ENCODE measurements around the gene TMF1. TPM values are rescaled to one million over a fixed set of nuclear protein-coding genes. Genes with fewer than 3 reads are reported as not detected.

Gene TMF1
- total and polyA plus RNA-seq, 10 of the 15 experiments (the other 5 are each of a cell fraction or from before 2014, with no cell fraction given): 7.1 to 24.5 (median 18.6) TPM

DNA sequence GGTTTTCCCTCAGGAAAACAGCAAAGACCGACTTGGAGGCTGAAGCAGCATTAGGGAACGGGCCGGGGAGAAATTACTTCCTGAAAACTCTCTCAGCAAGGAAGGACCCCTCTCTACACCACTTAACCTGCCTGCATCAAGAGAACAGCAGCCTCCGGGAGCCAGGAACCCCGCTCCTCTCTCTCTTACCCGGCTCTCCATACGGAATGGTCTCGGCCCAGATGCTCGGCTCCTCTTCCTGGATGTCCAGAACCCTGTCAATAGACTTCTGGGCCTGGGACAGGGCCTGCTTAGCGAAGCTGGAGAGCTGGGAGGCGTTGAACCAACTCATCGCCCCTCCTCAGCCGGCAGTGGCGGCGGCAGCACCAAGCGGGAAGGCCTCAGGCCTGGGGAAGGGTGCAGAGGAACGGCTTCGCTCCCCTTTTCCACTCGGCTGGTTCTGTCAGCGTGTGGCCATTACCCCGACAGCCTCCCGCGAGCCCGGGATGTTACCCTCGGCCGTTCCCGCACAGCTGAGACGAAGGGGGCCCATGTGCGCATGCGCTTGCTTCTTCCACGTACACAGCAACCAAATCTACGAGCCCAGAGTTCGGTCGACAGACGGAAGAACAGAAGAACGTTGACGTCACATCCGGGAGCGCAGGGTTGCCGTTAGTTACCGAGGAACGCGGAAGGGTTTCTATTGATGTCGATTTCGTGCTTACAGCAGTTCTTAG lies at the start of gene TMF1 (continued):
- TF ChIP-seq NFYB (IDR thresholded peaks at IDR 0.05; ENCODE audit: insufficient read depth, low read depth, low read length) (0 out of 2 replicates have a peak, but pooled peaks have one; percentile 15), SIX5 (IDR thresholded peaks at IDR 0.05; ENCODE audit: low read depth, low read length, severe bottlenecking) (peak; percentile 2), BHLHE40 (IDR thresholded peaks at IDR 0.05; ENCODE audit: borderline replicate concordance in 1 of 2, low read depth in 2 of 2, low read length in 1 of 2) (0 out of 4 replicates have a peak, but pooled peaks of 1 of the 2 experiments have one; percentile 8), NR2C2 (IDR thresholded peaks at IDR 0.05; ENCODE audit: borderline replicate concordance, control insufficient read depth, insufficient read length, low read depth) (no peak), IKZF1 (conservative IDR thresholded peaks at IDR 0.05) (peak; percentile 57), RUNX3 (IDR thresholded peaks at IDR 0.05; ENCODE audit: low read length) (no peak), FOS (IDR thresholded peaks at IDR 0.05; ENCODE audit: borderline replicate concordance, extremely low read depth, insufficient read length) (no peak), ZZZ3 (IDR thresholded peaks at IDR 0.05; ENCODE audit: control insufficient read depth, insufficient read length, low read depth) (no peak)
- TF ChIP-seq, protein P1, sequence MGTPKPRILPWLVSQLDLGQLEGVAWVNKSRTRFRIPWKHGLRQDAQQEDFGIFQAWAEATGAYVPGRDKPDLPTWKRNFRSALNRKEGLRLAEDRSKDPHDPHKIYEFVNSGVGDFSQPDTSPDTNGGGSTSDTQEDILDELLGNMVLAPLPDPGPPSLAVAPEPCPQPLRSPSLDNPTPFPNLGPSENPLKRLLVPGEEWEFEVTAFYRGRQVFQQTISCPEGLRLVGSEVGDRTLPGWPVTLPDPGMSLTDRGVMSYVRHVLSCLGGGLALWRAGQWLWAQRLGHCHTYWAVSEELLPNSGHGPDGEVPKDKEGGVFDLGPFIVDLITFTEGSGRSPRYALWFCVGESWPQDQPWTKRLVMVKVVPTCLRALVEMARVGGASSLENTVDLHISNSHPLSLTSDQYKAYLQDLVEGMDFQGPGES (IDR thresholded peaks at IDR 0.05): no peak

DNA sequence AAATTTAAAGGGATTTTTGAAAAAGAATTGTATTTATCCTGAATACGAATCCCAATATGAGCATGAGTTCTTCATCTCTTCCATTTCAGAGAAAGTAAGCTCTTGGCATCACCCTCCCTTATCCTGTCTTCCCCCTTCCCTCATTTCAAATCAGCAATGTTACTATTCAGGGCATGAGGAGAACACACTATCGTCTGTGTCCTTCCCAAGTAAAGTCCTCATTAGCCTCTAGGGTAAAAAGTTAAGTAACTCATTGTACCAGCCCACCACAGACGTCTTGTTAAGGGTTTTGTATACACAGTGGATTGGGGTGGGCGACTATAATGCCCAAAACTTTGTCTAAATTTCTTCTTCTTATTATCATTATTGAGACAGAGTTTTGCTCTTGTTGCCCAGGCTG lies 47.4 kb upstream of the TMF1 start:
- Histone ChIP-seq H3K79me2 (ENCODE audit: control insufficient read depth, insufficient read depth, low read length) (peaks cover 39% of the 10 kb centered on the region), H3K27ac (ENCODE audit: control insufficient read depth, insufficient read depth) (no peak overlapping the region), H3K36me3 (ENCODE audit: control insufficient read depth in 2 of 2, insufficient read depth in 2 of 2, low read length in 1 of 2) (peaks cover 4 to 25% of the 10 kb centered on the region in 2 experiments), H3K4me1 (ENCODE audit: control insufficient read depth, insufficient read depth, low read length) (peaks cover 14% of the 10 kb centered on the region), H3K27me3 (replicated peaks in 1 of 2; ENCODE audit: control insufficient read depth in 2 of 2, insufficient read depth in 2 of 2, low read length in 1 of 2) (no peaks in the 10 kb centered on the region), H3K9ac (ENCODE audit: control insufficient read depth, insufficient read depth, low read length) (no peak overlapping the region), H3K9me3 (replicated peaks; ENCODE audit: control insufficient read depth, insufficient read depth, low read length) (no peaks in the 10 kb centered on the region), H2AFZ (ENCODE audit: control insufficient read depth, low read depth, low read length) (no peak overlapping the region), H3K4me2 (ENCODE audit: control insufficient read depth, insufficient read depth) (no peak overlapping the region), H4K20me1 (ENCODE audit: control insufficient read depth, insufficient read depth) (peaks cover 4% of the 10 kb centered on the region; the same call in 1 of the 2 replicates), H3K4me3 (no peak overlapping the region)
- ChIA-PET SMC1A (ENCODE audit: uncharacterized antibody, unreplicated experiment) (interaction anchor here (0.9 to 4.6 kb wide), 7 partner anchors 9 to 206 kb away, joined by 3 to 33 read pairs (median 5); partner anchors contain the start of gene ARL6IP5), RAD21 (ENCODE audit: unreplicated experiment) (interaction anchor here (0.8 to 1.2 kb wide), 2 partner anchors 14 to 47 kb away, joined by 3 read pairs; partner anchors contain the start of gene TMF1), CTCF (interaction anchor here (0.9 to 3.7 kb wide), 8 partner anchors 10 to 206 kb away, joined by 3 to 21 read pairs (median 4); partner anchors contain the start of genes ARL6IP5 and EOGT), POLR2A (interaction anchor here (3.0 kb wide), 1 partner anchor 9 kb away, joined by 13 read pairs; no protein-coding TSS in a partner anchor)
- FAIRE-seq (no peak), DNase-seq (ENCODE audit: low read depth, low spot score) (no peak), ATAC-seq (no peak)
- TF ChIP-seq CBFB (IDR thresholded peaks at IDR 0.05; ENCODE audit: low read depth) (no peak), FOXM1 (IDR thresholded peaks at IDR 0.05; ENCODE audit: low read depth, low read length) (no peak), MTA2 (IDR thresholded peaks at IDR 0.05; ENCODE audit: low read depth) (no peak), SUZ12 (IDR thresholded peaks at IDR 0.05; ENCODE audit: unreplicated experiment) (no peak)
- TF ChIP-seq, protein P2, sequence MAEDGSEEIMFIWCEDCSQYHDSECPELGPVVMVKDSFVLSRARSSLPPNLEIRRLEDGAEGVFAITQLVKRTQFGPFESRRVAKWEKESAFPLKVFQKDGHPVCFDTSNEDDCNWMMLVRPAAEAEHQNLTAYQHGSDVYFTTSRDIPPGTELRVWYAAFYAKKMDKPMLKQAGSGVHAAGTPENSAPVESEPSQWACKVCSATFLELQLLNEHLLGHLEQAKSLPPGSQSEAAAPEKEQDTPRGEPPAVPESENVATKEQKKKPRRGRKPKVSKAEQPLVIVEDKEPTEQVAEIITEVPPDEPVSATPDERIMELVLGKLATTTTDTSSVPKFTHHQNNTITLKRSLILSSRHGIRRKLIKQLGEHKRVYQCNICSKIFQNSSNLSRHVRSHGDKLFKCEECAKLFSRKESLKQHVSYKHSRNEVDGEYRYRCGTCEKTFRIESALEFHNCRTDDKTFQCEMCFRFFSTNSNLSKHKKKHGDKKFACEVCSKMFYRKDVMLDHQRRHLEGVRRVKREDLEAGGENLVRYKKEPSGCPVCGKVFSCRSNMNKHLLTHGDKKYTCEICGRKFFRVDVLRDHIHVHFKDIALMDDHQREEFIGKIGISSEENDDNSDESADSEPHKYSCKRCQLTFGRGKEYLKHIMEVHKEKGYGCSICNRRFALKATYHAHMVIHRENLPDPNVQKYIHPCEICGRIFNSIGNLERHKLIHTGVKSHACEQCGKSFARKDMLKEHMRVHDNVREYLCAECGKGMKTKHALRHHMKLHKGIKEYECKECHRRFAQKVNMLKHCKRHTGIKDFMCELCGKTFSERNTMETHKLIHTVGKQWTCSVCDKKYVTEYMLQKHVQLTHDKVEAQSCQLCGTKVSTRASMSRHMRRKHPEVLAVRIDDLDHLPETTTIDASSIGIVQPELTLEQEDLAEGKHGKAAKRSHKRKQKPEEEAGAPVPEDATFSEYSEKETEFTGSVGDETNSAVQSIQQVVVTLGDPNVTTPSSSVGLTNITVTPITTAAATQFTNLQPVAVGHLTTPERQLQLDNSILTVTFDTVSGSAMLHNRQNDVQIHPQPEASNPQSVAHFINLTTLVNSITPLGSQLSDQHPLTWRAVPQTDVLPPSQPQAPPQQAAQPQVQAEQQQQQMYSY (CRISPR knock-in tag; IDR thresholded peaks at IDR 0.05): no peak
- no TSS peak for BruUV-seq (replicated peaks)
- 93% methylated on average over 4 of the region's 4 CpGs for WGBS (ENCODE audit: insufficient coverage, insufficient replicate concordance, low lambda C conversion rate, missing lambda C conversion rate)
- intact Hi-C loops (cut with micrococcal nuclease; ENCODE audit: unreplicated experiment): no loop called here
- in situ Hi-C loops (cut with MboI): no loop called here

Measured in GM12878 (cell line).